Karpas-422 (cell line): Measurements from ENCODE around the gene RIMBP2. TPM values are rescaled to one million over a fixed set of nuclear protein-coding genes. Genes with fewer than 3 reads are reported as not detected.

Source experiments
- DNase-seq: peaks from one replicate; pipeline ENCODE4 v3.0.0-alpha.2; 2015
- H2AFZ ChIP-seq: fragments of 200-600 bp; sonication (generic); 2 replicates; pipeline ENCODE4 v1.6.1; 2014; ENCODE audit warnings: antibody characterized with exemption, low read length, mixed read lengths
- H3K27ac ChIP-seq: fragments of 200-600 bp; sonication (generic); 2 replicates; pipeline ENCODE4 v1.5.1; 2014; ENCODE audit warnings: mild to moderate bottlenecking, low read length, moderate library complexity
- H3K27me3 ChIP-seq: fragments of 200-600 bp; sonication (generic); 2 replicates; pipeline ENCODE4 v1.6.1; 2014; ENCODE audit warnings: low read length, mixed read lengths
- H3K36me3 ChIP-seq: fragments of 200-600 bp; sonication (generic); 2 replicates; pipeline ENCODE4 v1.6.1; 2014; ENCODE audit warnings: low read length, mixed read lengths; ENCODE audit not compliant: insufficient read depth
- H3K4me1 ChIP-seq: fragments of 200-600 bp; sonication (generic); 2 replicates; pipeline ENCODE4 v1.6.1; 2014; ENCODE audit warnings: mild to moderate bottlenecking, low read length, mixed read lengths
- H3K4me2 ChIP-seq: fragments of 200-600 bp; sonication (generic); 2 replicates; pipeline ENCODE4 v1.6.1; 2014; ENCODE audit warnings: low read length, low read depth, mild to moderate bottlenecking; ENCODE audit not compliant: poor library complexity, severe bottlenecking
- H3K4me3 ChIP-seq: fragments of 200-600 bp; sonication (generic); 2 replicates; pipeline ENCODE4 v1.5.1; 2014; ENCODE audit warnings: mild to moderate bottlenecking, antibody characterized with exemption, low read length, mixed read lengths
- H3K79me2 ChIP-seq: fragments of 200-600 bp; sonication (generic); 2 replicates; pipeline ENCODE4 v1.6.1; 2014; ENCODE audit warnings: mild to moderate bottlenecking, low read length, mixed read lengths
- H3K9ac ChIP-seq: fragments of 200-600 bp; sonication (generic); 2 replicates; pipeline ENCODE4 v1.6.0; 2014; ENCODE audit warnings: low read length
- H3K9me2 ChIP-seq: fragments of 200-600 bp; sonication (generic), shearing (Covaris generic); replicated peaks from 2 replicates; pipeline ENCODE4 v1.6.0; 2014; ENCODE audit warnings: mild to moderate bottlenecking, low read length, moderate library complexity; ENCODE audit not compliant: insufficient read depth
- H3K9me3 ChIP-seq: fragments of 300-700, 200-600 bp; sonication (generic); 2 replicates; pipeline ENCODE4 v1.6.1; 2014; ENCODE audit warnings: low read length, mixed read lengths
- H4K20me1 ChIP-seq: fragments of 200-600 bp; sonication (generic); 2 replicates; pipeline ENCODE4 v1.6.1; 2014; ENCODE audit warnings: mild to moderate bottlenecking, antibody characterized with exemption, low read length, low read depth; ENCODE audit not compliant: insufficient read depth
- total RNA-seq: library from RNA; depleted of rRNA; stranded (reverse); fragments of >200 nt; shearing (Covaris generic); gene quantifications from 2 replicates; pipeline ENCODE4 v1.2.3, GENCODE V29; 2014; ENCODE audit warnings: low replicate concordance

Gene RIMBP2
- total RNA-seq, 1 experiment from 2014 or later = not detected

GRCh38 chr12:130603396-130603965 lies 112.6 kb downstream of the RIMBP2 start:
- Histone ChIP-seq H3K79me2 (no peaks in the 10 kb centered on the region), H2AFZ (no peak overlapping the region), H3K27ac (no peak overlapping the region), H4K20me1 (no peaks in the 10 kb centered on the region), H3K9ac (no peak overlapping the region), H3K9me2 (no peaks in the 10 kb centered on the region), H3K27me3 (no peaks in the 10 kb centered on the region), H3K4me3 (no peak overlapping the region), H3K9me3 (no peaks in the 10 kb centered on the region), H3K4me2 (no peak overlapping the region), H3K4me1 (no peaks in the 10 kb centered on the region), H3K36me3 (no peaks in the 10 kb centered on the region)
- DNase-seq = no peak

GRCh38 chr12:130602251-130602650 lies 113.8 kb downstream of the RIMBP2 start:
- Histone ChIP-seq H3K27me3 (no peaks in the 10 kb centered on the region), H4K20me1 (no peaks in the 10 kb centered on the region), H3K4me2 (no peak overlapping the region), H3K79me2 (no peaks in the 10 kb centered on the region), H3K9me3 (no peaks in the 10 kb centered on the region), H3K4me3 (no peak overlapping the region), H3K27ac (no peak overlapping the region), H3K9me2 (no peaks in the 10 kb centered on the region), H3K9ac (no peak overlapping the region), H2AFZ (no peak overlapping the region), H3K36me3 (no peaks in the 10 kb centered on the region), H3K4me1 (no peaks in the 10 kb centered on the region)
- DNase-seq = no peak

DNA sequence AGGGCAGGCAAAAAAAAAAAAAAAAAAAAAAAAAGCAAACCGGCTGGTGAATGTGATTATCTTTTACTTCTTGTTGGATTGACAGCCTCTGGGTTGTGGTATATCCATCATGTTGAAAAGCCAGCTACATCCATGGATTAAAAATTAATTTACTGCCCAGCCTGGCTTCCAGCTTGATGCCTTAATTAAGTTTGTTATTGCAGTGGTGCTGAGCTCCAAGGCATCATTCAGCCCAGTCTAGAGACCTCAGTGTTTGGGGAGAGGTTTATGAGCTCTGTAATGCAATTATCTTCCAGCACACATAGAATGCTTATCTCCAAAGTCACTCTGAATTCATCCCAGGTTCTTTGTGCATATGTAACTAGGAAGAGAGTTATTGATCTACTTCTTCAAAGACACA lies 114.8 kb downstream of the RIMBP2 start:
- Histone ChIP-seq H3K4me3 (no peak overlapping the region), H3K27me3 (no peaks in the 10 kb centered on the region), H3K4me2 (no peak overlapping the region), H3K9ac (no peak overlapping the region), H3K27ac (no peak overlapping the region), H4K20me1 (no peaks in the 10 kb centered on the region), H2AFZ (no peak overlapping the region), H3K79me2 (no peaks in the 10 kb centered on the region), H3K9me2 (no peaks in the 10 kb centered on the region), H3K9me3 (no peaks in the 10 kb centered on the region), H3K4me1 (no peaks in the 10 kb centered on the region), H3K36me3 (no peaks in the 10 kb centered on the region)
- no peak for DNase-seq

- Histone ChIP-seq H3K9me3 (no peaks in the 10 kb centered on the region), H3K79me2 (no peaks in the 10 kb centered on the region), H3K4me2 (no peak overlapping the region), H3K27ac (no peak overlapping the region), H3K9ac (no peak overlapping the region), H3K4me1 (no peaks in the 10 kb centered on the region), H3K36me3 (no peaks in the 10 kb centered on the region), H3K9me2 (no peaks in the 10 kb centered on the region), H3K27me3 (no peaks in the 10 kb centered on the region), H3K4me3 (no peak overlapping the region), H4K20me1 (no peaks in the 10 kb centered on the region), H2AFZ (no peak overlapping the region)
- no peak for DNase-seq
These were observed 119.9 kb downstream of the RIMBP2 start for GRCh38 chr12:130596241-130596640.

- H2AFZ ChIP-seq = no peak overlapping the region
- no peaks in the 10 kb centered on the region for H3K36me3 ChIP-seq
- H3K79me2 ChIP-seq = no peaks in the 10 kb centered on the region
These were observed 120.5 kb downstream of the RIMBP2 start for GRCh38 chr12:130595566-130595965.

GRCh38 chr12:130593056-130593455 lies 123.0 kb downstream of the RIMBP2 start:
- Histone ChIP-seq H3K9me3 (no peaks in the 10 kb centered on the region), H2AFZ (no peak overlapping the region), H3K79me2 (no peaks in the 10 kb centered on the region), H3K27ac (no peak overlapping the region), H3K9me2 (no peaks in the 10 kb centered on the region), H3K36me3 (no peaks in the 10 kb centered on the region), H4K20me1 (no peaks in the 10 kb centered on the region), H3K4me1 (no peaks in the 10 kb centered on the region), H3K4me3 (no peak overlapping the region), H3K9ac (no peak overlapping the region), H3K4me2 (no peak overlapping the region), H3K27me3 (no peaks in the 10 kb centered on the region)
- DNase-seq = no peak

More at GRCh38 chr12:130595566-130595965, 120.5 kb downstream of the RIMBP2 start:
- Histone ChIP-seq H3K9me3 (no peaks in the 10 kb centered on the region), H3K27me3 (no peaks in the 10 kb centered on the region), H3K9me2 (no peaks in the 10 kb centered on the region), H4K20me1 (no peaks in the 10 kb centered on the region), H3K4me3 (no peak overlapping the region), H3K4me1 (no peaks in the 10 kb centered on the region), H3K9ac (no peak overlapping the region), H3K27ac (no peak overlapping the region), H3K4me2 (no peak overlapping the region)
- no peak for DNase-seq

DNA sequence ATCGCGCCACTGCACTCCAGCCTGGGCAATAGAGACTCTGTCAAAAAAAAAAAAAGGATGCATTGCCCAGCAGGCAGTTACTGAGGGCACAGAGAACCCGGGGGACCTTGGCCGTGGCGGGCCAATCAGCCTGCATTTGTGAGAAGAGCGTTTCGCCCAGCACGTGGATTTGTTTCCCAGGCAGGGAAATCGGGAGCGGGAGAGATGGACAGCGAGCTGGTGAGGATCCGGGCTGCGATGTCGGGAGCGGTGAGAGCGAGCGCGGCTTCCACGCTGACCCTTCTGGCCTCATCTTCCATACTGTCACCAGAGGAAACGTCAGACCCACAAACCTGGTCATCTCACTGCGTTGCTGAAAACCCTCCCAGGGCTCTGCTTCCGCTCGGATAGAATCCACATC lies 123.5 kb downstream of the RIMBP2 start:
- Histone ChIP-seq H3K4me2 (no peak overlapping the region), H2AFZ (no peak overlapping the region), H3K27me3 (no peaks in the 10 kb centered on the region), H4K20me1 (no peaks in the 10 kb centered on the region), H3K4me3 (no peak overlapping the region), H3K9ac (no peak overlapping the region), H3K79me2 (no peaks in the 10 kb centered on the region), H3K4me1 (no peaks in the 10 kb centered on the region), H3K36me3 (no peaks in the 10 kb centered on the region), H3K27ac (no peak overlapping the region), H3K9me3 (no peaks in the 10 kb centered on the region), H3K9me2 (no peaks in the 10 kb centered on the region)
- no peak for DNase-seq

- no peak overlapping the region for H3K4me2 ChIP-seq
- H3K9ac ChIP-seq = no peak overlapping the region
- no peaks in the 10 kb centered on the region for H3K79me2 ChIP-seq
- H3K9me2 ChIP-seq = no peaks in the 10 kb centered on the region
- H3K9me3 ChIP-seq = no peaks in the 10 kb centered on the region
- H2AFZ ChIP-seq = no peak overlapping the region
- H3K4me1 ChIP-seq = no peaks in the 10 kb centered on the region
- H3K27me3 ChIP-seq = no peaks in the 10 kb centered on the region
- no peak overlapping the region for H3K4me3 ChIP-seq
- no peak overlapping the region for H3K27ac ChIP-seq
- H4K20me1 ChIP-seq = no peaks in the 10 kb centered on the region
- no peaks in the 10 kb centered on the region for H3K36me3 ChIP-seq
- DNase-seq = no peak
These were observed 124.4 kb downstream of the RIMBP2 start for GRCh38 chr12:130591736-130592135.

DNA sequence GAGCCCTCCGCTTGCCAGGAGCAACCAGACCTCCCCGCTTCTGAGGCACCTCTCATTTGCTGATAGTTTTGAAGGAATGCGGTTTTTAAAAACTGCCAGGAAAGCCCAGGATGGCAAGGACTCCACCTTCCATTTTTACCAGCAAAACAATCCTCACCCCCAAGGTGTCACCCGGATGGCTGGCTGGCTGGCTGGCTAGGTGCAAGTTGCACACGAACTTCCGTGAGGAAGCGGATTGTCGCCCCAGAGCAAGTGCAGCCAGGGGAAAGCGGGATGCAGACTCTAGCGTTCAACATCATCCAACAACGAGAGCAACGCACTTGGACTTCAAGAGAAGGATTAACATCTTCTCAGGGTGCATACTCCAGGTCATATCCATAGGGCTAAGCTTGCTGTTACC lies 125.4 kb downstream of the RIMBP2 start:
- Histone ChIP-seq H3K9me2 (no peaks in the 10 kb centered on the region), H3K4me2 (no peak overlapping the region), H4K20me1 (no peaks in the 10 kb centered on the region), H3K9me3 (no peaks in the 10 kb centered on the region), H3K79me2 (no peaks in the 10 kb centered on the region), H3K27me3 (no peaks in the 10 kb centered on the region), H3K4me1 (no peaks in the 10 kb centered on the region), H3K36me3 (no peaks in the 10 kb centered on the region), H2AFZ (no peak overlapping the region), H3K9ac (no peak overlapping the region), H3K27ac (no peak overlapping the region), H3K4me3 (no peak overlapping the region)
- DNase-seq = no peak
